Measurements from ENCODE around the gene CERT1.
"Not testable (repeated sequence)": the region's sequence is repeated elsewhere in the genome, so short reads cannot be mapped to it uniquely, and the experiment has no call there.

Gene CERT1

DNA sequence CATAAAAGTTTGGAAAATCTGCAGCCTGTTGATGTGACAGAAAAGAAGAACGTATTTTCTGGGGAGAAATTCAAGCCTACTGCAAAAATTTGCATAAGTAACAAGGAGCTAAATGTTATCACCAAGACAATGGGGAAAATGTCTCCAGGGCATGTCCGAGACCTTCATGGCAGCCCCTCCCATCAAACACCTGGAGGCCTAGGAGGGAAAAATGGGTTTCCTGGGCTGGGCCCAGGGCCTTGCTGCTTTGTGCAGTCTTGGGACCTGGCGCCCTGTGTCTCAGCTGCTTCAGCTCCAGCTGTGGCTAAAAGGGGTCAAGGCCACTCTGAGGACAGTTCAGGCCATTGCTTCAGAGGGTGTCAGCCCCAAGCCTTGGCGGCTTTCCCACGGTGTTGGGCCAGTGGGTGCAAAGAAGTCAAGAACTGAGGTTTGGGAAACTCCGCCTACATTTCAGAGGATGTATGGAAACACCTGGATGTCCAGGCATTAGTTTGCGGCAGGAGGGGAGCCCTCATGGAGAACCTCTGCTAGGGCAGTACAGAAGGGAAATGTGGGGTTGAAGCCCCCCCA, 13.1 kb downstream of the CERT1 start:
- no peak overlapping the region for H3K4me3 ChIP-seq (ENCODE audit: low read depth, low read length)
- TF ChIP-seq CTCF (IDR thresholded peaks at IDR 0.05; ENCODE audit: borderline replicate concordance, insufficient read depth, low read depth, low read length): no peak

DNA sequence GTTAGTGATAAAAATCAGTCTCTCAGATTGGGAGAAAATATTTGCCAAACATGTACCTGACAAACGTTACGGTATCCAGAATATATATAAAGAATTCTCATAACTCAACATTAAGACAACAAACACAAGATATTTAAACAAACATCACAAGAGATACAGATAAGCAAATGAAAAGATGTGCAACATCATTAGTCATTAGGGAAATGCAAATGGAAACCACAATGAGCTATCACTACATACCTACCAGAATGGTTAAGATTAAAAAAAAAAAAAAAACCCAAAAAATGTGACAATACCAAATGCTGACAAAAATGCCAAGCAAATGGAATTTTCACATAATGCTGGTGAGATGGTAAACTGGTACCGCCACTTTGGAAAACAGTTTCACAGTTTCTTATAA, 15.4 kb downstream of the CERT1 start:
- no peak for TF ChIP-seq CTCF (IDR thresholded peaks at IDR 0.05; ENCODE audit: borderline replicate concordance, insufficient read depth, low read depth, low read length)
- H3K4me3 ChIP-seq (ENCODE audit: low read depth, low read length): no peak overlapping the region

DNA sequence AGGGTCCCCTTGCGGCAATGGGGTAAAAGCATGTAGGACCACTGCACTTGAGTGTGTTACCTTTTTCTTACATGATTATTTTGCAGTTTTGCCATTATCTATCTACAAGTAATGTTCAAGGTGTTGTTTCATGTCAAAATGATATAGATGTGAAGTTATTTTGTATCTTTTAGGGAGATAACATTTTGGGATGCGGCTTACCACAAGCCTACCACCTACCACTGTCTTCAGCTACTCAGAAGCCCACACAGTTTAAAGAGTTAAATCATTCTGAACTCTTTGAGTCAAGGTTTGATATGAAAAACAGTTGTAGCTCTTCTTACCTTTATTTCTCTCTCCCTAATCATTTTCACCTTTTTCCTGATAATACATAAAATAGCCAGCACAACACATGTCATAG, 19.8 kb downstream of the CERT1 start:
- TF ChIP-seq CTCF (IDR thresholded peaks at IDR 0.05; ENCODE audit: borderline replicate concordance, insufficient read depth, low read depth, low read length): no peak
- H3K4me3 ChIP-seq (ENCODE audit: low read depth, low read length): no peak overlapping the region

DNA sequence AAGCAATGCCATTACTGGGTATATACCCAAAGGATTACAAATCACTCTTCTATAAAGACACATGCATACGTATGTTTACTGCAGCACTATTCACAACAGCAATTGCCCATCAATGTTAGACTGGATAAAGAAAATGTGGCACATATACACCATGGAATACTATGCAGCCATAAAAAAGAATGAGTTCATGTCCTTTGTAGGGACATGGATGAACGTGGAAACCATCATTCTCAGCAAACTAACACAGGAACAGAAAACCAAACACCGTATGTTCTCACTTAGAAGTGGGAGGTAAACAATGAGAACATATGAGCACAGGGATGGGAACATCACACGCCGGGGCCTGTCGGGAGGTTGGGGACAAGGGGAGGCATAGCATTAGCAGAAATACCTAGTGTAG, 21.6 kb downstream of the CERT1 start:
- H3K4me3 ChIP-seq (ENCODE audit: low read depth, low read length): not testable (repeated sequence)

GRCh38 chr5:75484605-75485004, 26.8 kb downstream of the CERT1 start:
- TF ChIP-seq CTCF (IDR thresholded peaks at IDR 0.05; ENCODE audit: borderline replicate concordance, insufficient read depth, low read depth, low read length): no peak
- no peak overlapping the region for H3K4me3 ChIP-seq (ENCODE audit: low read depth, low read length)

DNA sequence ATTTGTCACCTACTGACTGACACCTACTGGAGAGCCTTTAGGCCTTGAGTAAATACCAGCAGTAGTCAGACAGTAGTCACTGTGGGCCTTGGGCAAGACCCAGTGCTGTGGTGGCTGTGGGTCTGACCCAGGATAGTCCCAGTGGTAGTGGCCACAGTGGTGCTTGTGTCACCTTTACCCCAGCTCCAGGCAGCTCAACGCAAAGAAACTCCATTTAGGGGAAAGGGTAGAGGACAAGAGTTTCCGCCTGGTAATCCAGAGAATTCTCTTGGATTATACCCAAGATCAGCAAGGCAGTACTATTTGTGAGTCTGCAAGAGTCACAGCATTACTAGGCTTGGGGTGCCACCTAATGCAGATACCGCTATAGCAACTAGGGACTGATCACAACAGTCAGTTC, 28.9 kb downstream of the CERT1 start:
- TF ChIP-seq CTCF (IDR thresholded peaks at IDR 0.05; ENCODE audit: borderline replicate concordance, insufficient read depth, low read depth, low read length): no peak

DNA sequence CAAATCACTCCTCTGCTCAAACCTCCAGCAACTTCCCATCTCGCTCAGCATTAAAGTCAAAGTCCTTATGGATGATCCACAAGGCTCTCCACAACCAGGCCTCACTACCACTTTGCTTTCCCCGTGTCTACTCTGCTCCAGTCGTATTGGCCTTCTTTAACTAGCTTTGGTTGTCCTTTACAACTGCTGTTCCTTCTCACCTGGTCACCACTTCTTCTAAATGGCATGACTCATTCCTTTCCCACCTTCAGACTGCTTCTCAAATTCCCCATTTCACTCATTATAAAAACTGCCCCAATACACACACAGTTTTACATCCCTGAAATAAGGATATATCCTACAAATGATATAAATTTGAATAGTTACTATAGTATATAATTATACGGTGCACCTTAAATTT, 30.4 kb downstream of the CERT1 start:
- H3K4me3 ChIP-seq (ENCODE audit: low read depth, low read length): no peak overlapping the region
- no peak for TF ChIP-seq CTCF (IDR thresholded peaks at IDR 0.05; ENCODE audit: borderline replicate concordance, insufficient read depth, low read depth, low read length)

More for the DNA sequence above, 28.9 kb downstream of the CERT1 start:
- no peak overlapping the region for H3K4me3 ChIP-seq (ENCODE audit: low read depth, low read length)

DNA sequence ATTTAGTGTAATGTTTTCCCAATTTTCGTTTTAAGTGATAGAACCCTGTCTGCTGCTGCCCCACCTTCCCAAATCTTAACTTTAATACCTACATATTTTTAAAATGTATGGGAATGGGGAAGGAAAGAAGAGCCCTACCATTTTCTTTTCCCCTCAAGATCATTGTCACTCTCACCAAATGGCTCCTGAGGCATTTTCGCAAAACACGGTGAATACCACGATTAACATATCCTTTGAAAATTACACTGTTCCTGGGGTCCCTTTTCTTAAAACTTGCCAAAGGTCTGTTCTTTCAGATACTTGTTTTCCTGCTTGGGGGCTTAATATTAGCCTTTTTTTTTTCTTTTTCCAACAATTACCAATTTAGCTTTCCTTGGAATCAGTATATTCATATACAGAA, 36.1 kb downstream of the CERT1 start:
- no peak for TF ChIP-seq CTCF (IDR thresholded peaks at IDR 0.05; ENCODE audit: borderline replicate concordance, insufficient read depth, low read depth, low read length)
- no peak overlapping the region for H3K4me3 ChIP-seq (ENCODE audit: low read depth, low read length)
